Endothelial cell of umbilical vein (primary cell): ENCODE results near the gene RGS10. TPM values are rescaled to one million over a fixed set of nuclear protein-coding genes. Genes with fewer than 3 reads are reported as not detected.

Source experiments
- BruUV-seq: library from RNA; stranded (reverse); fragments of 400-500 nt; replicated peaks from 2 replicates; lab custom pipeline; 2021; lab: Mats Ljungman, UMichigan
- CTCF ChIA-PET: fragments of 300-600, 350-600 bp; sonication (Branson Sonifier 250); formaldehyde crosslinking; loops from one replicate; lab custom pipeline; 2021; ENCODE audit warnings: antibody characterized with exemption, inconsistent platforms; lab: Charles Lee
- POLR2A ChIA-PET: fragments of 300-600, 350-600 bp; sonication (Branson Sonifier 250); formaldehyde crosslinking; loops from one replicate; lab custom pipeline; 2021; ENCODE audit warnings: antibody characterized with exemption, inconsistent platforms; lab: Charles Lee
- DNase-seq: peaks from one replicate; pipeline ENCODE4 v3.0.0-alpha.2; 2011; ENCODE audit warnings: low read depth, low spot score
- FAIRE-seq: peaks from 2 replicates; lab custom pipeline; 2011; peaks lifted over from hg19 to GRCh38; lab: Jason Lieb, UNC
- H2AFZ ChIP-seq: 2 replicates; pipeline ENCODE4 v1.6.0; 2012; ENCODE audit warnings: low read depth, low read length, control low read depth, inconsistent platforms
- H3K27ac ChIP-seq: 2 replicates; pipeline ENCODE4 v1.5.1; 2011; ENCODE audit warnings: low read depth, mild to moderate bottlenecking, control low read depth, low read length, moderate library complexity; ENCODE audit not compliant: insufficient read depth
- H3K27me3 ChIP-seq, 2 experiments: 2 replicates each; pipeline versions ENCODE4 v1.6.0 to v1.6.1; 2011; ENCODE audit warnings: low read length in 2 of 2, mixed read lengths in 1 of 2; ENCODE audit not compliant: control insufficient read depth in 2 of 2, insufficient read depth in 2 of 2
- H3K36me3 ChIP-seq, 2 experiments: 2 replicates in 1 of 2; 3 replicates in 1 of 2; pipeline ENCODE4 v1.5.1; 2011; ENCODE audit warnings: low read length in 2 of 2, mild to moderate bottlenecking in 1 of 2, moderate library complexity in 1 of 2; ENCODE audit not compliant: control insufficient read depth in 2 of 2, insufficient read depth in 2 of 2; ENCODE audit errors: extremely low read depth in 1 of 2
- H3K4me1 ChIP-seq: 3 replicates; pipeline ENCODE4 v1.5.1; 2011; ENCODE audit warnings: mild to moderate bottlenecking, low read length; ENCODE audit not compliant: control insufficient read depth, insufficient read depth; ENCODE audit errors: extremely low read depth
- H3K4me2 ChIP-seq: 2 replicates; pipeline ENCODE4 v1.6.1; 2011; ENCODE audit warnings: low read length, control low read depth, mixed read lengths; ENCODE audit not compliant: insufficient read depth
- H3K4me3 ChIP-seq, 3 experiments: fragments of 200-600 bp in 1 of 3; sonication (generic), shearing (Covaris generic) in 1 of 3; replicated peaks in 1 of 3; 2 replicates each; pipeline ENCODE4 v1.5.1; 2011 to 2016; ENCODE audit warnings: control low read depth in 3 of 3, low read length in 3 of 3, mild to moderate bottlenecking in 2 of 3, inconsistent platforms in 1 of 3, low read depth in 1 of 3, moderate library complexity in 1 of 3; ENCODE audit not compliant: insufficient read depth in 1 of 3
- H3K79me2 ChIP-seq: 2 replicates; pipeline ENCODE4 v1.6.0; 2012; ENCODE audit warnings: low read length, inconsistent platforms; ENCODE audit not compliant: control insufficient read depth, insufficient read depth
- H3K9ac ChIP-seq: replicated peaks from 2 replicates; pipeline ENCODE3; 2011; ENCODE audit warnings: low read length, control low read depth; ENCODE audit not compliant: insufficient read depth; ENCODE audit errors: extremely low read depth
- H3K9me1 ChIP-seq: replicated peaks from 3 replicates; pipeline ENCODE4 v1.6.0; 2011; ENCODE audit warnings: mild to moderate bottlenecking, low read length; ENCODE audit not compliant: control insufficient read depth, insufficient read depth; ENCODE audit errors: extremely low read depth
- H3K9me3 ChIP-seq: replicated peaks from 2 replicates; pipeline ENCODE4 v1.5.1; 2012; ENCODE audit warnings: low read length, inconsistent platforms; ENCODE audit not compliant: control insufficient read depth, insufficient read depth
- H4K20me1 ChIP-seq: replicated peaks from 2 replicates; pipeline ENCODE3; 2011; ENCODE audit warnings: mild to moderate bottlenecking, low read length; ENCODE audit not compliant: control insufficient read depth, insufficient read depth; ENCODE audit errors: extremely low read depth
- CTCF ChIP-seq, 2 donors: IDR thresholded peaks; 1 replicate in 1 of 2; 2 replicates in 1 of 2; pipeline ENCODE4 v1.5.1; 2011; ENCODE audit warnings: low read length in 2 of 2, mild to moderate bottlenecking in 2 of 2, moderate library complexity in 2 of 2, control low read depth in 1 of 2, inconsistent platforms in 1 of 2, low read depth in 1 of 2; ENCODE audit not compliant: insufficient read depth in 1 of 2; ENCODE audit errors: extremely low read depth in 1 of 2
- EZH2 ChIP-seq: IDR thresholded peaks from 2 replicates; pipeline ENCODE4 v1.6.1; 2012; ENCODE audit warnings: borderline replicate concordance, low read depth, mild to moderate bottlenecking, moderate library complexity, low read length, inconsistent platforms; ENCODE audit not compliant: severe bottlenecking
- FOS ChIP-seq: IDR thresholded peaks from 2 replicates; pipeline ENCODE4 v1.6.1; 2011; ENCODE audit warnings: mild to moderate bottlenecking, low read length, moderate library complexity, borderline replicate concordance; ENCODE audit not compliant: insufficient read depth
- GATA2 ChIP-seq: IDR thresholded peaks from 2 replicates; pipeline ENCODE4 v1.7.0; 2011; ENCODE audit warnings: low read depth, mild to moderate bottlenecking, moderate library complexity, mixed read lengths, low read length; ENCODE audit not compliant: insufficient read length, insufficient read depth
- JUN ChIP-seq: IDR thresholded peaks from 2 replicates; pipeline ENCODE4 v1.6.1; 2011; ENCODE audit warnings: borderline replicate concordance, low read depth; ENCODE audit not compliant: insufficient read length, insufficient read depth
- MAX ChIP-seq: IDR thresholded peaks from 2 replicates; pipeline ENCODE4 v1.6.1; 2011; ENCODE audit not compliant: insufficient read depth, insufficient read length
- MYC ChIP-seq: IDR thresholded peaks from one replicate; pipeline ENCODE4 v1.6.1; 2011; ENCODE audit warnings: mild to moderate bottlenecking, low read depth, low read length
- POLR2A ChIP-seq: IDR thresholded peaks from 2 replicates; pipeline ENCODE4 v1.6.1; 2012; ENCODE audit warnings: low read depth, mild to moderate bottlenecking, control low read depth, low read length
- POLR2AphosphoS5 ChIP-seq: IDR thresholded peaks from 2 replicates; pipeline ENCODE4 v1.6.1; 2012; ENCODE audit warnings: low read depth, mild to moderate bottlenecking, control low read depth, low read length, moderate library complexity; ENCODE audit not compliant: insufficient read depth
- dilution Hi-C: fragments of 300-500 bp; cut with MboI; formaldehyde crosslinking; loops from one replicate; pipeline ENCODE4 v1.15.0; 2019; ENCODE audit warnings: low sequenced_read_pairs; ENCODE audit not compliant: extremely low pct_ligation_motif_present
- intact Hi-C: fragments of 100-400 bp; cut with micrococcal nuclease; formaldehyde crosslinking; loops from one replicate; pipeline ENCODE4 v1.10.0; 2022
- polyA plus RNA-seq, 4 experiments: library from polyadenylated mRNA; depleted of rRNA in 3 of 4; stranded (reverse) in 3 of 4; unstranded in 1 of 4; fragments of >200 nt; gene quantifications; 2 replicates each; pipeline versions ENCODE4 v1.2.1 to v1.2.3, GENCODE V29; 2011 to 2012; ENCODE audit warnings: missing spikeins in 1 of 4
- total RNA-seq: library from RNA; stranded (reverse); gene quantifications from 2 replicates; pipeline ENCODE4 v1.2.3, GENCODE V29; 2021

The RGS10 gene
- total and polyA plus RNA-seq, 2 donors (not counting 3 experiments of a cell fraction or from before 2014, with no cell fraction given): 7.8 to 22.4 TPM

- POLR2A ChIA-PET: no interaction called here
- no peak for FAIRE-seq
These were observed 42.9 kb downstream of the RGS10 start for GRCh38 chr10:119499677-119500002.

More at GRCh38 chr10:119499677-119500002, 42.9 kb downstream of the RGS10 start:
- dilution Hi-C loops: no loop called here
- H3K9me1 ChIP-seq: no peaks in the 10 kb centered on the region
- no peaks in the 10 kb centered on the region for H3K79me2 ChIP-seq
- CTCF ChIA-PET: interaction anchor here (1.3 to 2.7 kb wide), 4 partner anchors 11 to 43 kb away, joined by 4 to 17 read pairs (median 4); partner anchors contain the start of gene RGS10
- no peak overlapping the region for H3K4me2 ChIP-seq
- no peak overlapping the region for H3K27ac ChIP-seq
- no peaks in the 10 kb centered on the region for H3K4me1 ChIP-seq
- no TSS peak for BruUV-seq
- H2AFZ ChIP-seq: no peak overlapping the region
- H3K4me3 ChIP-seq: no peak overlapping the region
- H3K36me3 ChIP-seq: no peaks in the 10 kb centered on the region
- no peak for DNase-seq
- TF ChIP-seq MAX (no peak), GATA2 (no peak), JUN (no peak), POLR2AphosphoS5 (no peak), FOS (no peak), MYC (no peak), EZH2 (no peak), CTCF (IDR thresholded peaks at IDR 0.05; ENCODE audit: extremely low read depth in 1 of 2, insufficient read depth in 1 of 2, low read depth in 1 of 2, low read length in 2 of 2) (no peak), POLR2A (no peak)
- intact Hi-C loops: no loop called here
- H3K9me3 ChIP-seq: no peaks in the 10 kb centered on the region
- H4K20me1 ChIP-seq: no peaks in the 10 kb centered on the region
- H3K27me3 ChIP-seq: no peaks in the 10 kb centered on the region
- H3K9ac ChIP-seq: no peak overlapping the region
